Astrocyte (in vitro differentiated cells and primary cell): ENCODE results near the gene MTMR11. TPM values are rescaled to one million over a fixed set of nuclear protein-coding genes. Genes with fewer than 3 reads are reported as not detected.
"Not testable (repeated sequence)": the region's sequence is repeated elsewhere in the genome, so short reads cannot be mapped to it uniquely, and the experiment has no call there.

ENCODE experiments used
- DNase-seq: peaks from one replicate; pipeline ENCODE4 v3.0.0-alpha.2; 2010; ENCODE audit warnings: low read depth
- FAIRE-seq: peaks from 2 replicates; lab custom pipeline; 2011; peaks lifted over from hg19 to GRCh38; lab: Jason Lieb, UNC
- H2AFZ ChIP-seq: 2 replicates; pipeline ENCODE4 v1.6.0; 2012; ENCODE audit warnings: low read depth, low read length, inconsistent platforms
- H3K27ac ChIP-seq: 2 replicates; pipeline ENCODE4 v1.5.1; 2011; ENCODE audit warnings: low read depth, low read length, inconsistent platforms
- H3K27me3 ChIP-seq: 2 replicates; pipeline ENCODE4 v1.6.0; 2011; ENCODE audit warnings: low read length, inconsistent platforms; ENCODE audit not compliant: insufficient read depth
- H3K36me3 ChIP-seq: 2 replicates; pipeline ENCODE4 v1.5.1; 2011; ENCODE audit warnings: low read length, inconsistent platforms; ENCODE audit not compliant: insufficient read depth
- H3K4me1 ChIP-seq: 2 replicates; pipeline ENCODE4 v1.5.1; 2011; ENCODE audit warnings: low read length, inconsistent platforms; ENCODE audit not compliant: insufficient read depth
- H3K4me2 ChIP-seq: 2 replicates; pipeline ENCODE4 v1.6.0; 2012; ENCODE audit warnings: low read length, inconsistent platforms
- H3K4me3 ChIP-seq: 2 replicates; pipeline ENCODE4 v1.5.1; 2011; ENCODE audit warnings: low read depth, mild to moderate bottlenecking, low read length, inconsistent platforms; ENCODE audit not compliant: insufficient read depth
- H3K79me2 ChIP-seq: 2 replicates; pipeline ENCODE4 v1.6.0; 2012; ENCODE audit warnings: mild to moderate bottlenecking, low read length, inconsistent platforms; ENCODE audit not compliant: insufficient read depth
- H3K9ac ChIP-seq: 2 replicates; pipeline ENCODE4 v1.6.0; 2012; ENCODE audit warnings: mild to moderate bottlenecking, low read length, inconsistent platforms
- H3K9me3 ChIP-seq: 2 replicates; pipeline ENCODE4 v1.5.1; 2012; ENCODE audit warnings: low read depth, mild to moderate bottlenecking, low read length, inconsistent platforms; ENCODE audit not compliant: insufficient read depth
- H4K20me1 ChIP-seq: 2 replicates; pipeline ENCODE4 v1.6.0; 2012; ENCODE audit warnings: low read length, inconsistent platforms; ENCODE audit not compliant: insufficient read depth
- H3K27ac Mint-ChIP-seq: one replicate; pipeline ENCODE4 v1.8.0; 2021; ENCODE audit warnings: mild to moderate bottlenecking, mixed read lengths; ENCODE audit not compliant: unreplicated experiment
- H3K27me3 Mint-ChIP-seq: one replicate; pipeline ENCODE4 v1.8.0; 2021; ENCODE audit warnings: low read depth, mixed read lengths; ENCODE audit not compliant: unreplicated experiment
- H3K36me3 Mint-ChIP-seq: one replicate; pipeline ENCODE4 v1.8.0; 2021; ENCODE audit warnings: low read depth, mixed read lengths; ENCODE audit not compliant: unreplicated experiment
- H3K4me1 Mint-ChIP-seq: one replicate; pipeline ENCODE4 v1.8.0; 2021; ENCODE audit warnings: low read depth, mixed read lengths; ENCODE audit not compliant: unreplicated experiment
- H3K4me3 Mint-ChIP-seq: one replicate; pipeline ENCODE4 v1.8.0; 2021; ENCODE audit warnings: mild to moderate bottlenecking, moderate library complexity, mixed read lengths; ENCODE audit not compliant: unreplicated experiment
- H3K9me3 Mint-ChIP-seq: one replicate; pipeline ENCODE4 v1.8.0; 2021; ENCODE audit warnings: mild to moderate bottlenecking, mixed read lengths; ENCODE audit not compliant: unreplicated experiment
- CTCF ChIP-seq: IDR thresholded peaks from 2 replicates; pipeline ENCODE4 v1.5.1; 2011; ENCODE audit warnings: low read depth, mild to moderate bottlenecking, inconsistent platforms, low read length, moderate library complexity; ENCODE audit not compliant: insufficient read depth
- EZH2 ChIP-seq: IDR thresholded peaks from 2 replicates; pipeline ENCODE4 v1.6.1; 2012; ENCODE audit warnings: mild to moderate bottlenecking, low read length, inconsistent platforms; ENCODE audit not compliant: insufficient read depth
- total RNA-seq: library from RNA; stranded (reverse); gene quantifications from 2 replicates; pipeline ENCODE4 v1.2.1, GENCODE V29; 2021

The MTMR11 gene
- total RNA-seq, 1 donor from 2014 or later: 5.0 TPM

- no peaks in the 10 kb centered on the region for H4K20me1 ChIP-seq
- no peaks in the 10 kb centered on the region for H3K79me2 ChIP-seq
- no peak overlapping the region for H3K27ac ChIP-seq
- H3K4me3 ChIP-seq: no peak overlapping the region
- DNase-seq (no peak), FAIRE-seq (no peak)
- H3K27me3 ChIP-seq: no peaks in the 10 kb centered on the region
- H3K9me3 Mint-ChIP-seq: no peaks in the 10 kb centered on the region
- H3K4me3 Mint-ChIP-seq: no peak overlapping the region
- H2AFZ ChIP-seq: no peak overlapping the region
- no peak overlapping the region for H3K9ac ChIP-seq
- TF ChIP-seq EZH2 (no peak), CTCF (no peak)
- no peaks in the 10 kb centered on the region for H3K27me3 Mint-ChIP-seq
- peaks cover 20% of the 10 kb centered on the region for H3K4me1 ChIP-seq
- H3K36me3 Mint-ChIP-seq: peaks cover 18% of the 10 kb centered on the region
- no peak overlapping the region for H3K4me2 ChIP-seq
- peaks cover 20% of the 10 kb centered on the region for H3K36me3 ChIP-seq
- no peak overlapping the region for H3K27ac Mint-ChIP-seq
- H3K9me3 ChIP-seq: no peaks in the 10 kb centered on the region
- H3K4me1 Mint-ChIP-seq: peaks cover 29% of the 10 kb centered on the region
Measured at GRCh38 chr1:149942207-149942606, 5.5 kb upstream of the MTMR11 start.

GRCh38 chr1:149940427-149940826 is 3.7 kb upstream of the MTMR11 start:
- no peak overlapping the region for H2AFZ ChIP-seq
- no peak overlapping the region for H3K9ac ChIP-seq
- H3K36me3 ChIP-seq: peaks cover 15% of the 10 kb centered on the region
- peaks cover 34% of the 10 kb centered on the region for H3K4me1 ChIP-seq
- FAIRE-seq: no peak
- H3K9me3 ChIP-seq: no peaks in the 10 kb centered on the region
- no peaks in the 10 kb centered on the region for H3K9me3 Mint-ChIP-seq
- no peaks in the 10 kb centered on the region for H4K20me1 ChIP-seq
- TF ChIP-seq CTCF (no peak), EZH2 (no peak)
- H3K79me2 ChIP-seq: peaks cover 8% of the 10 kb centered on the region
- no peak overlapping the region for H3K4me3 ChIP-seq
- peaks cover 39% of the 10 kb centered on the region for H3K4me1 Mint-ChIP-seq
- H3K27ac ChIP-seq: no peak overlapping the region
- H3K27ac Mint-ChIP-seq: peak overlapping the region; percentile 83
- DNase-seq: no peak
- peaks cover 14% of the 10 kb centered on the region for H3K36me3 Mint-ChIP-seq
- no peaks in the 10 kb centered on the region for H3K27me3 Mint-ChIP-seq
- H3K27me3 ChIP-seq: no peaks in the 10 kb centered on the region
- no peak overlapping the region for H3K4me2 ChIP-seq
- no peak overlapping the region for H3K4me3 Mint-ChIP-seq

- not testable (repeated sequence) for H3K9ac ChIP-seq, FAIRE-seq
Measured at GRCh38 chr1:149938668-149939003, 2.0 kb upstream of the MTMR11 start.

More at GRCh38 chr1:149938668-149939003, 2.0 kb upstream of the MTMR11 start:
- Mint-ChIP-seq H3K4me3 (peak overlapping the region; percentile 62), H3K27ac (peak overlapping the region; percentile 70), H3K4me1 (peaks cover 39% of the 10 kb centered on the region)
- not testable (repeated sequence) for H3K36me3 Mint-ChIP-seq, H4K20me1 ChIP-seq, H3K27me3 Mint-ChIP-seq, H3K36me3 ChIP-seq, H3K9me3 Mint-ChIP-seq, DNase-seq, H2AFZ ChIP-seq, H3K9me3 ChIP-seq, H3K27me3 ChIP-seq
- Histone ChIP-seq H3K4me2 (peak overlapping the region; percentile 85), H3K4me3 (peak overlapping the region; percentile 20), H3K79me2 (peaks cover 10% of the 10 kb centered on the region), H3K4me1 (peaks cover 34% of the 10 kb centered on the region), H3K27ac (peak overlapping the region; percentile 65)
